Neural crest cell (in vitro differentiated cells): ENCODE results near the gene GIPR. TPM values are rescaled to one million over a fixed set of nuclear protein-coding genes. Genes with fewer than 3 reads are reported as not detected.

Experiments used
- DNase-seq: peaks from one replicate; pipeline ENCODE4 v3.0.0; 2021; ENCODE audit warnings: low read depth, mixed read lengths, low spot score
- H3K27ac Mint-ChIP-seq: one replicate; pipeline ENCODE4 v1.8.0; 2021; ENCODE audit warnings: mild to moderate bottlenecking, mixed read lengths; ENCODE audit not compliant: unreplicated experiment
- H3K27me3 Mint-ChIP-seq: 2 replicates; pipeline ENCODE4 v1.8.0; 2021; ENCODE audit warnings: low read depth, mild to moderate bottlenecking, mixed read lengths
- H3K36me3 Mint-ChIP-seq: 2 replicates; pipeline ENCODE4 v1.8.0; 2021; ENCODE audit warnings: low read depth, mild to moderate bottlenecking, mixed read lengths
- H3K4me1 Mint-ChIP-seq: 2 replicates; pipeline ENCODE4 v1.8.0; 2021; ENCODE audit warnings: mixed read lengths
- H3K4me3 Mint-ChIP-seq: one replicate; pipeline ENCODE4 v1.8.0; 2021; ENCODE audit warnings: mild to moderate bottlenecking, mixed read lengths
- H3K9me3 Mint-ChIP-seq: 2 replicates; pipeline ENCODE4 v1.8.0; 2021; ENCODE audit warnings: mixed read lengths
- total RNA-seq: library from RNA; stranded (reverse); gene quantifications from 2 replicates; pipeline ENCODE4 v1.2.1, GENCODE V29; 2021
- TF ChIP-seq, protein P1 (sequence below): fragments of 200-600 bp; sonication (generic); conservative IDR thresholded peaks from 2 replicates; pipeline ENCODE4 v1.5.0; 2021; ENCODE audit warnings: antibody characterized with exemption, mild to moderate bottlenecking

The GIPR gene
- total RNA-seq, 1 donor from 2014 or later = 0.96 TPM

GRCh38 chr19:45643927-45644771 is 23.9 kb upstream of the GIPR start:
- H3K9me3 Mint-ChIP-seq = no peaks in the 10 kb centered on the region
- no peaks in the 10 kb centered on the region for H3K36me3 Mint-ChIP-seq
- peak overlapping the region; percentile 82 for H3K4me3 Mint-ChIP-seq
- no peak for DNase-seq
- H3K27ac Mint-ChIP-seq = no peak overlapping the region
- H3K4me1 Mint-ChIP-seq = peaks cover 40% of the 10 kb centered on the region
- TF ChIP-seq, protein P1, sequence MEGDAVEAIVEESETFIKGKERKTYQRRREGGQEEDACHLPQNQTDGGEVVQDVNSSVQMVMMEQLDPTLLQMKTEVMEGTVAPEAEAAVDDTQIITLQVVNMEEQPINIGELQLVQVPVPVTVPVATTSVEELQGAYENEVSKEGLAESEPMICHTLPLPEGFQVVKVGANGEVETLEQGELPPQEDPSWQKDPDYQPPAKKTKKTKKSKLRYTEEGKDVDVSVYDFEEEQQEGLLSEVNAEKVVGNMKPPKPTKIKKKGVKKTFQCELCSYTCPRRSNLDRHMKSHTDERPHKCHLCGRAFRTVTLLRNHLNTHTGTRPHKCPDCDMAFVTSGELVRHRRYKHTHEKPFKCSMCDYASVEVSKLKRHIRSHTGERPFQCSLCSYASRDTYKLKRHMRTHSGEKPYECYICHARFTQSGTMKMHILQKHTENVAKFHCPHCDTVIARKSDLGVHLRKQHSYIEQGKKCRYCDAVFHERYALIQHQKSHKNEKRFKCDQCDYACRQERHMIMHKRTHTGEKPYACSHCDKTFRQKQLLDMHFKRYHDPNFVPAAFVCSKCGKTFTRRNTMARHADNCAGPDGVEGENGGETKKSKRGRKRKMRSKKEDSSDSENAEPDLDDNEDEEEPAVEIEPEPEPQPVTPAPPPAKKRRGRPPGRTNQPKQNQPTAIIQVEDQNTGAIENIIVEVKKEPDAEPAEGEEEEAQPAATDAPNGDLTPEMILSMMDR = no peak
- H3K27me3 Mint-ChIP-seq = peaks cover 21% of the 10 kb centered on the region

DNA sequence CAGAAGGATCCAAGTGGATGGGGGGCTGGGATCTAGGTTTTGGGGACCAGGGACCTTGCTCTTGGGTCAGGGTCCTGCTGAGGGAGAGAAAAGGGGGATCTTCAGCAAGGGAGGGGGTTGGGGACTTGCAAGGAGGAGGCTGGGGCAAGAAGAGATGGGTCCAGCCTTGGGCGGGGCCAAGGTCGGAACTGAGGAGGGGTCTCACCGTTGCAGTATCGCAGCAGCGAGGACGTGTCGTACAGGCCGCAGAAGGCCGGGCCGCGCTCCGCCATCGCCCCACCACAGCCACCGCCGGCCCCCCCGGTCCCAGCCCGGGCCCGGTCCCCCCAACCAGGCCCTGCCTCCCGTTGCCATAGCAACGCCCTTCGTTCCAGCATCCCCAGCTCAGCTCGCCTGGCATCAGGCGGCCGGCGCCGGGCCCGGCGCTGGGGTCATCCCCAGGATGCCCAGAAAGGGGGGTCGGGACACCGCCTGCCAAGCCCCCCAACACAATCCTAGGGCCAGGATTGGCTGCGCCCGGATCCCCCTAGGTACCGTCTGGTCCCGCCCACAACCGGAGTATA is 22.9 kb upstream of the GIPR start:
- Mint-ChIP-seq H3K4me3 (peak overlapping the region; percentile 91), H3K27ac (no peak overlapping the region), H3K27me3 (peaks cover 21% of the 10 kb centered on the region), H3K4me1 (peaks cover 40% of the 10 kb centered on the region), H3K9me3 (no peaks in the 10 kb centered on the region), H3K36me3 (no peaks in the 10 kb centered on the region)
- TF ChIP-seq, protein P1 = no peak
- no peak for DNase-seq

DNA sequence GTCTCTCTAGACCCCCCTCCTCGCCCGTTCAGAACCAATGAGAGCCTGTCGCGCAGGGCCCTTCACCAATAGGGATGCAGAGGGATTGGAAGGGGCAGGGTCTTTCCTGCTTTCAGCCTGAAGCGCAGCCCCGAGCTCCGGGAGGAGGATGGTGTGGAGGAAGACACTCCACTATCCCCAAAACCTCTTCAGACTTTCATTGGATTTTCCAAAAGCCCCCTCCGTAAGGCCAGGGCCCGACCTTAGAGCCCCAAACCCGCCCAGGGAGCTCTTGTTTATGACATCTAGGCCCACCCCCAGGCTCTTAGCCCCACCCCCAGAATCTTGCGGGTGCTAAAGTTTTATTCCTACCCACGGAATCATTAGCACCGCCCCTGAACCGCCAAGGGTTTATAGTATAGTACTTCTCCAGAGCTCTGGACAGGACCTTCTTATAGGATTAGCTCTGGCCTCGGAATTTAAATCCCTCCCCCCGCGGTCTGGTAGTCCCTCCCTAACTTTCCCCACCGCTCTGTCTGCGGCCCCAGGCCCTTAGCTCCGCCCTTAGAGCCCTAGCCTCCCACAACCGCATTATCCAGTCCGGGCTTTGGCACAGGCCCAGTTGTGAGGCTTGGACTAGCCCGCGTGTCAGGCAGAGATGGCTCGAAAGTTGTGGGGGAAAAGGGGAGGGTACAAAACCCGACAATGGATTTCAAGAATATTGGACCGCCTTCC is 22.2 kb upstream of the GIPR start:
- DNase-seq = peak; percentile 72
- no peaks in the 10 kb centered on the region for H3K9me3 Mint-ChIP-seq
- TF ChIP-seq, protein P1 = no peak
- peak overlapping the region; percentile 91 for H3K4me3 Mint-ChIP-seq
- peaks cover 38% of the 10 kb centered on the region for H3K4me1 Mint-ChIP-seq
- no peak overlapping the region for H3K27ac Mint-ChIP-seq
- H3K27me3 Mint-ChIP-seq = peaks cover 21% of the 10 kb centered on the region
- no peaks in the 10 kb centered on the region for H3K36me3 Mint-ChIP-seq

DNA sequence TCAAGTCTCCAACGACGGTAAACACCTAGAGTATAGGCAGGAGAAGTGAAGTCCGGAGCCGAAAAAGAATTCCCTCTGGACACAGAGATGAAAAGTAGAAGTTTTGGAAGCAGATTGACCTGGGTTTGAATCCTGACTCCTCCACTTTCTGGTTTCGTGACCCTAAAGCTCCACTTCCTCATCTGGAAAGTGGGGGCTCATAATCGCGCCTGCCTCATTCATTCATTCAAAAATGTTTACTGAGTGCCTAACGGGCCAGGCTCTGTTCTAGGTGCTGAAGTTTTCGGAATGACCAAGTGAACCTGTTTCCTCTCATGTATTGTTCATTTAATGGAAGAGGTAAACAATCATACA is 21.7 kb upstream of the GIPR start:
- Mint-ChIP-seq H3K4me1 (peaks cover 33% of the 10 kb centered on the region), H3K27ac (no peak overlapping the region), H3K9me3 (no peaks in the 10 kb centered on the region), H3K36me3 (no peaks in the 10 kb centered on the region), H3K27me3 (peaks cover 21% of the 10 kb centered on the region), H3K4me3 (peak overlapping the region; percentile 91)
- TF ChIP-seq, protein P1 = no peak
- DNase-seq = no peak

GRCh38 chr19:45650722-45651121 is 17.3 kb upstream of the GIPR start:
- Mint-ChIP-seq H3K27me3 (no peaks in the 10 kb centered on the region), H3K4me3 (no peak overlapping the region), H3K9me3 (no peaks in the 10 kb centered on the region), H3K4me1 (peaks cover 7% of the 10 kb centered on the region), H3K27ac (no peak overlapping the region), H3K36me3 (no peaks in the 10 kb centered on the region)
- TF ChIP-seq, protein P1 = no peak
- DNase-seq = no peak
